Neuronal stem cell (in vitro differentiated cells): Measurements from ENCODE around the gene FILIP1L.
A peak's percentile ranks its signal among the peaks of the same experiment; 100 is the strongest.

Source experiments
- DNase-seq: peaks from one replicate; pipeline ENCODE4 v3.0.0-alpha.2; 2013; ENCODE audit warnings: low spot score
- H2AFZ ChIP-seq: one replicate; pipeline ENCODE4 v1.6.1; 2013; ENCODE audit warnings: mild to moderate bottlenecking, low read length, inconsistent platforms
- H2AK5ac ChIP-seq: 2 replicates; pipeline ENCODE4 v1.6.1; 2013; ENCODE audit warnings: low read depth, mild to moderate bottlenecking, inconsistent platforms, low read length, moderate library complexity, mixed read lengths
- H2BK120ac ChIP-seq: 2 replicates; pipeline ENCODE4 v1.6.1; 2013; ENCODE audit warnings: low read depth, mild to moderate bottlenecking, inconsistent platforms, low read length, moderate library complexity, mixed read lengths
- H2BK12ac ChIP-seq: one replicate; pipeline ENCODE4 v1.6.1; 2013; ENCODE audit warnings: low read length, inconsistent platforms
- H2BK15ac ChIP-seq: 2 replicates; pipeline ENCODE4 v1.6.1; 2013; ENCODE audit warnings: mild to moderate bottlenecking, low read length, inconsistent platforms, mixed read lengths
- H2BK5ac ChIP-seq: one replicate; pipeline ENCODE4 v1.6.1; 2013; ENCODE audit warnings: inconsistent platforms, mild to moderate bottlenecking, low read length, moderate library complexity
- H3K14ac ChIP-seq: one replicate; pipeline ENCODE4 v1.6.1; 2013; ENCODE audit warnings: low read length, inconsistent platforms
- H3K18ac ChIP-seq: 2 replicates; pipeline ENCODE4 v1.6.1; 2013; ENCODE audit warnings: low read length, inconsistent platforms
- H3K23ac ChIP-seq: 2 replicates; pipeline ENCODE4 v1.6.1; 2013; ENCODE audit warnings: low read depth, mild to moderate bottlenecking, mixed read lengths, low read length, inconsistent platforms; ENCODE audit not compliant: poor library complexity
- H3K27ac ChIP-seq: replicated peaks from 3 replicates; pipeline ENCODE4 v1.5.1; 2013; ENCODE audit warnings: low read length, inconsistent platforms
- H3K27me3 ChIP-seq, 3 experiments: 2 replicates each; pipeline ENCODE4 v1.6.1; 2013; ENCODE audit warnings: low read length in 3 of 3, mild to moderate bottlenecking in 2 of 3, inconsistent platforms in 1 of 3, low read depth in 1 of 3, mixed read lengths in 1 of 3, moderate library complexity in 1 of 3; ENCODE audit not compliant: control insufficient read depth in 3 of 3, insufficient read depth in 3 of 3
- H3K36me3 ChIP-seq, 2 donors: replicated peaks in 1 of 2; 2 replicates each; pipeline ENCODE4 v1.6.1; 2013; ENCODE audit warnings: low read length in 2 of 2; ENCODE audit not compliant: control insufficient read depth in 2 of 2, insufficient read depth in 2 of 2
- H3K4ac ChIP-seq: 2 replicates; pipeline ENCODE4 v1.6.1; 2013; ENCODE audit warnings: inconsistent platforms, mild to moderate bottlenecking, low read length, moderate library complexity
- H3K4me1 ChIP-seq, 2 donors: 1 replicate in 1 of 2; 2 replicates in 1 of 2; pipeline ENCODE4 v1.6.1; 2013; ENCODE audit warnings: low read length in 2 of 2, low read depth in 1 of 2; ENCODE audit not compliant: control insufficient read depth in 2 of 2, insufficient read depth in 1 of 2
- H3K4me2 ChIP-seq: one replicate; pipeline ENCODE4 v1.6.1; 2013; ENCODE audit warnings: mild to moderate bottlenecking, low read length, inconsistent platforms; ENCODE audit not compliant: insufficient read depth, poor library complexity, severe bottlenecking
- H3K4me3 ChIP-seq, 2 donors: 2 replicates each; pipeline ENCODE4 v1.5.1; 2013; ENCODE audit warnings: low read length in 2 of 2, mild to moderate bottlenecking in 2 of 2, inconsistent platforms in 1 of 2, moderate library complexity in 1 of 2
- H3K79me1 ChIP-seq: one replicate; pipeline ENCODE4 v1.6.1; 2013; ENCODE audit warnings: low read depth, mild to moderate bottlenecking, inconsistent platforms, low read length, moderate library complexity
- H3K9ac ChIP-seq: one replicate; pipeline ENCODE4 v1.6.1; 2013; ENCODE audit warnings: mild to moderate bottlenecking, low read depth, low read length, inconsistent platforms; ENCODE audit not compliant: poor library complexity
- H3K9me3 ChIP-seq, 2 donors: replicated peaks in 1 of 2; 2 replicates each; pipeline versions ENCODE3 to v1.6.1; 2013; ENCODE audit warnings: low read length in 2 of 2, mild to moderate bottlenecking in 2 of 2, inconsistent platforms in 1 of 2, low read depth in 1 of 2, mixed read lengths in 1 of 2, moderate library complexity in 1 of 2; ENCODE audit not compliant: control insufficient read depth in 2 of 2, insufficient read depth in 1 of 2
- H4K8ac ChIP-seq: one replicate; pipeline ENCODE4 v1.6.1; 2013; ENCODE audit warnings: low read depth, mild to moderate bottlenecking, inconsistent platforms, low read length, moderate library complexity
- H4K91ac ChIP-seq: one replicate; pipeline ENCODE4 v1.6.1; 2013; ENCODE audit warnings: low read length, low read depth, mild to moderate bottlenecking, inconsistent platforms; ENCODE audit not compliant: poor library complexity
- WGBS, 2 donors: extraction: QIAGEN DNeasy Blood & Tissue Kit; methylation state at CpG; one replicate each; pipeline ENCODE4 v1.1.7; 2013; ENCODE audit warnings: missing lambda C conversion rate in 2 of 2, mixed read lengths in 1 of 2; ENCODE audit not compliant: insufficient read length in 2 of 2, insufficient replicate concordance in 1 of 2; ENCODE audit errors: extremely low coverage in 2 of 2; 5-methylcytosine and 5-hydroxymethylcytosine counted together

The FILIP1L gene

DNA sequence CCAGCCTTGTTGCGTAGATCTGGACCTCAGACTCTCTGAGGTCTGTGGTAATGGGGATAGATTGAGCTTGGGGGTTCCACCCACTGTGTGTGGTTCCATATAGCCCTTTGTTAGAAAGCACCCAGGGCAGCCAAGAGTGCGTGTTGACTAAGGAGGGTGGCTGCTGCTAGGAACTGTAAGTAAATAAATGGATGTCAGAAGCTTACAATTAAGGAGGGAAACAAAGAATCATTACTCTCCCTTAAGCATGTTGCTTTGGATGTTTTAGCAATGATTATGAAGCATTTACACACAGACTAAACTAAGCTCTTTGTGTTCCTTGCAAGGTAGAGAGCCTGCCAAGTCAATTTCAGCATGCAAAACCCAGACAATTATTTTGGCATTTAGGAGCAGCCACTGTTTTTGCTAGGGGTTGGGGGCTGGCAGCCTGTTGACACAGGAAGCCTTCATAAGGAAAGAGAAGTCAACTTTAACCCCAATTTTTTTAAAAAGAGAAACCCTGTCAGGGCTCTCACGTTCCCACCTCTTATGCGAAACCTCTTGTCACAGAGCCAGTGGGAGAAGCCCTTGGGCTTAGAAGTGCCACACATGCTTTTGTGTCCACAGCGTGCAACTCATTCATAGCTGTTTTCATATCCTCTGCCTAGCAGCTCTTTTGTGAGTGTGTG is 168.8 kb downstream of the FILIP1L start:
- H2BK12ac ChIP-seq = no peak overlapping the region
- H2BK5ac ChIP-seq = no peak overlapping the region
- H2BK120ac ChIP-seq = no peak overlapping the region
- H3K27ac ChIP-seq = no peak overlapping the region
- H3K18ac ChIP-seq = no peak overlapping the region
- H3K9ac ChIP-seq = no peak overlapping the region
- H2AFZ ChIP-seq = peak overlapping the region; percentile 14
- WGBS, 2 donors = no CpG with 5 or more reads among the region's 5 CpGs
- H3K36me3 ChIP-seq = no peaks in the 10 kb centered on the region
- no peaks in the 10 kb centered on the region for H3K9me3 ChIP-seq
- H3K4me3 ChIP-seq = no peak overlapping the region
- H3K4ac ChIP-seq = no peak overlapping the region
- no peak overlapping the region for H2BK15ac ChIP-seq
- no peaks in the 10 kb centered on the region for H3K79me1 ChIP-seq
- H3K23ac ChIP-seq = no peak overlapping the region
- no peak overlapping the region for H3K14ac ChIP-seq
- peaks cover 4 to 14% of the 10 kb centered on the region in 2 donors for H3K4me1 ChIP-seq
- no peak overlapping the region for H4K91ac ChIP-seq
- H2AK5ac ChIP-seq = no peak overlapping the region
- no peak overlapping the region for H3K4me2 ChIP-seq
- H4K8ac ChIP-seq = no peak overlapping the region
- no peaks in the 10 kb centered on the region for H3K27me3 ChIP-seq
- no peak for DNase-seq

- Histone ChIP-seq H3K27me3 (no peaks in the 10 kb centered on the region), H3K9me3 (no peaks in the 10 kb centered on the region), H3K14ac (no peak overlapping the region), H3K27ac (no peak overlapping the region), H2AFZ (no peak overlapping the region), H3K18ac (no peak overlapping the region), H2AK5ac (no peak overlapping the region), H4K91ac (no peak overlapping the region), H3K36me3 (no peaks in the 10 kb centered on the region), H3K4me3 (no peak overlapping the region), H2BK12ac (no peak overlapping the region), H2BK120ac (no peak overlapping the region), H4K8ac (no peak overlapping the region), H3K4ac (no peak overlapping the region), H3K79me1 (no peaks in the 10 kb centered on the region), H3K4me1 (peaks cover 4 to 14% of the 10 kb centered on the region in 2 donors), H3K4me2 (no peak overlapping the region), H3K23ac (no peak overlapping the region), H2BK5ac (no peak overlapping the region), H2BK15ac (no peak overlapping the region), H3K9ac (no peak overlapping the region)
- WGBS, 2 donors = no CpG with 5 or more reads among the region's 4 CpGs
- DNase-seq = no peak
These were observed 170.2 kb downstream of the FILIP1L start for GRCh38 chr3:99943931-99944761.

GRCh38 chr3:99941211-99941610 is 173.1 kb downstream of the FILIP1L start:
- peaks cover 4 to 10% of the 10 kb centered on the region in 2 donors for H3K4me1 ChIP-seq
- no peak overlapping the region for H3K23ac ChIP-seq
- H3K9ac ChIP-seq = no peak overlapping the region
- H2AK5ac ChIP-seq = no peak overlapping the region
- H3K14ac ChIP-seq = no peak overlapping the region
- H4K91ac ChIP-seq = no peak overlapping the region
- H2BK12ac ChIP-seq = no peak overlapping the region
- H3K4ac ChIP-seq = no peak overlapping the region
- no peaks in the 10 kb centered on the region for H3K79me1 ChIP-seq
- no peak overlapping the region for H2AFZ ChIP-seq
- no peak overlapping the region for H3K27ac ChIP-seq
- no peaks in the 10 kb centered on the region for H3K27me3 ChIP-seq
- H2BK120ac ChIP-seq = no peak overlapping the region
- no peak overlapping the region for H4K8ac ChIP-seq
- H3K4me3 ChIP-seq = no peak overlapping the region
- no peak overlapping the region for H3K4me2 ChIP-seq
- no CpG with 5 or more reads among the region's 1 CpG for WGBS, 2 donors
- DNase-seq = no peak
- no peaks in the 10 kb centered on the region for H3K36me3 ChIP-seq
- H2BK15ac ChIP-seq = no peak overlapping the region
- no peak overlapping the region for H2BK5ac ChIP-seq
- H3K18ac ChIP-seq = no peak overlapping the region
- H3K9me3 ChIP-seq = no peaks in the 10 kb centered on the region

DNA sequence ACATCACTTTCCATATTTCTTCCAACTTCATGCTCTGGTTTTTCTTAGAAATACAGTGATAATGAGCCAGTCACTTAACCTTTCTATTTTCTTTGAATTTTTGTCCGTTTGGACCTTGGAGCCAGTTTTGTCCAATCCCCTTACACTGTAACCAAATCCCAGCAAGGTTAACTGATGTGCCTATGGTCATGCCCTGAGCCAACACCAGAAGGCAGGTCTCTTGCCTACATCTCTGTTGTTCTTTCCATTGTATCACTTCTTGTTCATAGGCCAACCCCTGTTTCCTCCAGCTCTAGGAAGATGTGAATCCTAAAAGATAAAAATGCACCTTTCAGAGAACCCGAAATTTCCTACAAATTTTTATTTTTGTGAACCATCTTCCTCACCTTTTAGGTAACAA is 174.0 kb downstream of the FILIP1L start:
- H3K79me1 ChIP-seq = no peaks in the 10 kb centered on the region
- no peak overlapping the region for H3K9ac ChIP-seq
- H3K4ac ChIP-seq = no peak overlapping the region
- H3K4me2 ChIP-seq = no peak overlapping the region
- no peak overlapping the region for H2AK5ac ChIP-seq
- H3K36me3 ChIP-seq = no peaks in the 10 kb centered on the region
- no CpG with 5 or more reads among the region's 2 CpGs for WGBS, 2 donors
- H3K27me3 ChIP-seq = no peaks in the 10 kb centered on the region
- H3K23ac ChIP-seq = no peak overlapping the region
- H2BK12ac ChIP-seq = no peak overlapping the region
- no peak for DNase-seq
- no peak overlapping the region for H2BK5ac ChIP-seq
- peaks cover 4 to 5% of the 10 kb centered on the region in 2 donors for H3K4me1 ChIP-seq
- no peak overlapping the region for H4K91ac ChIP-seq
- H2AFZ ChIP-seq = no peak overlapping the region
- H3K9me3 ChIP-seq = no peaks in the 10 kb centered on the region
- H3K14ac ChIP-seq = no peak overlapping the region
- no peak overlapping the region for H3K4me3 ChIP-seq
- H2BK120ac ChIP-seq = no peak overlapping the region
- H4K8ac ChIP-seq = no peak overlapping the region
- H2BK15ac ChIP-seq = no peak overlapping the region
- no peak overlapping the region for H3K18ac ChIP-seq
- no peak overlapping the region for H3K27ac ChIP-seq
